K562 (cell line): Measurements from ENCODE around the gene ENTREP3. TPM values are rescaled to one million over a fixed set of nuclear protein-coding genes. Genes with fewer than 3 reads are reported as not detected.
A peak's percentile ranks its signal among the peaks of the same experiment; 100 is the strongest.

Source experiments
- CCAR2 ChIP-seq: fragments of 200-400 bp; formaldehyde crosslinking; IDR thresholded peaks from 2 replicates; pipeline ENCODE4 v1.6.1; 2017; ENCODE audit warnings: mild to moderate bottlenecking, low read depth, low read length
- EP400 ChIP-seq: fragments of 450-650 bp; IDR thresholded peaks from 2 replicates; pipeline ENCODE4 v1.6.1; 2017; ENCODE audit warnings: antibody characterized with exemption, mild to moderate bottlenecking, moderate library complexity
- MAFF ChIP-seq: IDR thresholded peaks from 2 replicates; pipeline ENCODE4 v1.6.1; 2012; ENCODE audit warnings: low read length, improper control_type of control experiment
- NFIX ChIP-seq: fragments of 250-450 bp; sonication (Bioruptor Pico); IDR thresholded peaks from 2 replicates; pipeline ENCODE4 v1.4.0; 2020; ENCODE audit warnings: low read depth, mild to moderate bottlenecking, moderate library complexity
- NFYB ChIP-seq: IDR thresholded peaks from 2 replicates; pipeline ENCODE4 v1.6.1; 2011; ENCODE audit warnings: mild to moderate bottlenecking, moderate library complexity; ENCODE audit not compliant: insufficient read length; ENCODE audit errors: extremely low read depth
- NR0B1 ChIP-seq: fragments of 450-650 bp; IDR thresholded peaks from one replicate; pipeline ENCODE4 v1.6.1; 2018; ENCODE audit warnings: mild to moderate bottlenecking, moderate library complexity; ENCODE audit not compliant: partially characterized antibody
- NR4A1 ChIP-seq, 2 experiments: fragments of 250-450 bp in 1 of 2; fragments of 450-650 bp in 1 of 2; sonication (Bioruptor Pico) in 1 of 2; IDR thresholded peaks; 2 replicates each; pipeline versions ENCODE4 v1.4.0 to v1.6.1; 2016 to 2020; ENCODE audit warnings: mild to moderate bottlenecking in 2 of 2, missing compliant biosample characterization in 1 of 2, missing genetic modification characterization in 1 of 2, moderate library complexity in 1 of 2
- PATZ1 ChIP-seq: fragments of 250-450 bp; sonication (Bioruptor Pico); IDR thresholded peaks from 2 replicates; pipeline ENCODE4 v1.5.0; 2020; ENCODE audit warnings: mild to moderate bottlenecking, borderline replicate concordance
- PTBP1 ChIP-seq: fragments of 200-400 bp; formaldehyde crosslinking; IDR thresholded peaks from 2 replicates; pipeline ENCODE4 v1.6.1; 2017; ENCODE audit warnings: low read depth, low read length
- ZNF212 ChIP-seq: fragments of 450-650 bp; formaldehyde crosslinking; IDR thresholded peaks from 2 replicates; pipeline ENCODE4 v1.4.0; 2020; ENCODE audit warnings: mild to moderate bottlenecking
- ZNF311 ChIP-seq: fragments of 250-450 bp; sonication (Bioruptor Pico); IDR thresholded peaks from 2 replicates; pipeline ENCODE4 v1.4.0; 2020; ENCODE audit warnings: mild to moderate bottlenecking, moderate library complexity
- ZNF324 ChIP-seq: fragments of 250-450 bp; sonication (Bioruptor Pico); IDR thresholded peaks from 2 replicates; pipeline ENCODE4 v1.4.0; 2020; ENCODE audit warnings: mild to moderate bottlenecking
- ZNF347 ChIP-seq: fragments of 450-650 bp; formaldehyde crosslinking; IDR thresholded peaks from 2 replicates; pipeline ENCODE4 v1.4.0; 2020; ENCODE audit warnings: low read depth, mild to moderate bottlenecking, moderate library complexity
- ZNF384 ChIP-seq: IDR thresholded peaks from 2 replicates; pipeline ENCODE4 v1.6.1; 2012; ENCODE audit warnings: low read depth, low read length, improper control_type of control experiment
- polyA plus RNA-seq, 8 experiments: library from polyadenylated mRNA; depleted of rRNA in 4 of 8; stranded (reverse) in 5 of 8; unstranded in 3 of 8; fragments of >200 nt; fragmentation: Nextera tagmentation in 2 of 8; fragmentation: Illumina TruSeq in 1 of 8; extraction: Ambion mirVana in 2 of 8; extraction: Trizol in 1 of 8; gene quantifications; 2 replicates each; pipeline versions ENCODE4 v1.2.1 to v1.2.3, GENCODE V29; 2011 to 2014; ENCODE audit warnings: inconsistent platforms in 1 of 8, missing spikeins in 1 of 8
- total RNA-seq, 7 experiments: library from RNA; depleted of rRNA in 6 of 7; stranded (reverse); fragments of >200 nt in 6 of 7; fragmentation: Illumina TruSeq in 2 of 7; extraction: Trizol in 2 of 7; gene quantifications; 2 replicates each; pipeline versions ENCODE4 v1.2.1 to v1.2.3, GENCODE V29; 2011 to 2021; ENCODE audit warnings: low replicate concordance in 1 of 7
- TF ChIP-seq, protein P1 (sequence below), 3 experiments: fragments of 200-800 bp in 1 of 3; fragments of 250-450 bp in 1 of 3; fragments of 450-650 bp in 1 of 3; sonication (Bioruptor Pico) in 1 of 3; sonication (Bioruptor generic) in 1 of 3; formaldehyde crosslinking in 1 of 3; IDR thresholded peaks; 2 replicates each; pipeline versions ENCODE4 v1.6.1 to v1.8.0; 2016 to 2022; ENCODE audit warnings: mild to moderate bottlenecking in 2 of 3, missing genetic modification characterization in 2 of 3, missing compliant biosample characterization in 1 of 3, moderate library complexity in 1 of 3
- TF ChIP-seq, protein P2 (sequence below), 2 experiments: fragments of 200-800 bp in 1 of 2; sonication (Bioruptor generic) in 1 of 2; sonication (generic) in 1 of 2; formaldehyde crosslinking in 1 of 2; IDR thresholded peaks in 1 of 2; conservative IDR thresholded peaks in 1 of 2; 2 replicates each; pipeline versions ENCODE4 v1.5.0 to v1.6.1; 2016 to 2020; ENCODE audit warnings: missing compliant biosample characterization in 1 of 2, missing genetic modification characterization in 1 of 2, missing genetic modification reagents in 1 of 2
- TF ChIP-seq, protein P3 (sequence below): fragments of 250-450 bp; sonication (Bioruptor Pico); IDR thresholded peaks from 2 replicates; pipeline ENCODE4 v1.6.1; 2021; ENCODE audit warnings: mild to moderate bottlenecking

ENTREP3 gene
- total and polyA plus RNA-seq, 9 of the 15 experiments (the other 6 are each of a cell fraction or from before 2014, with no cell fraction given) = 1.9 to 41.8 (median 5.9) TPM

GRCh38 chr1:155227261-155228095 lies 27.8 kb downstream of the ENTREP3 start (continued):
- TF ChIP-seq, protein P1, sequence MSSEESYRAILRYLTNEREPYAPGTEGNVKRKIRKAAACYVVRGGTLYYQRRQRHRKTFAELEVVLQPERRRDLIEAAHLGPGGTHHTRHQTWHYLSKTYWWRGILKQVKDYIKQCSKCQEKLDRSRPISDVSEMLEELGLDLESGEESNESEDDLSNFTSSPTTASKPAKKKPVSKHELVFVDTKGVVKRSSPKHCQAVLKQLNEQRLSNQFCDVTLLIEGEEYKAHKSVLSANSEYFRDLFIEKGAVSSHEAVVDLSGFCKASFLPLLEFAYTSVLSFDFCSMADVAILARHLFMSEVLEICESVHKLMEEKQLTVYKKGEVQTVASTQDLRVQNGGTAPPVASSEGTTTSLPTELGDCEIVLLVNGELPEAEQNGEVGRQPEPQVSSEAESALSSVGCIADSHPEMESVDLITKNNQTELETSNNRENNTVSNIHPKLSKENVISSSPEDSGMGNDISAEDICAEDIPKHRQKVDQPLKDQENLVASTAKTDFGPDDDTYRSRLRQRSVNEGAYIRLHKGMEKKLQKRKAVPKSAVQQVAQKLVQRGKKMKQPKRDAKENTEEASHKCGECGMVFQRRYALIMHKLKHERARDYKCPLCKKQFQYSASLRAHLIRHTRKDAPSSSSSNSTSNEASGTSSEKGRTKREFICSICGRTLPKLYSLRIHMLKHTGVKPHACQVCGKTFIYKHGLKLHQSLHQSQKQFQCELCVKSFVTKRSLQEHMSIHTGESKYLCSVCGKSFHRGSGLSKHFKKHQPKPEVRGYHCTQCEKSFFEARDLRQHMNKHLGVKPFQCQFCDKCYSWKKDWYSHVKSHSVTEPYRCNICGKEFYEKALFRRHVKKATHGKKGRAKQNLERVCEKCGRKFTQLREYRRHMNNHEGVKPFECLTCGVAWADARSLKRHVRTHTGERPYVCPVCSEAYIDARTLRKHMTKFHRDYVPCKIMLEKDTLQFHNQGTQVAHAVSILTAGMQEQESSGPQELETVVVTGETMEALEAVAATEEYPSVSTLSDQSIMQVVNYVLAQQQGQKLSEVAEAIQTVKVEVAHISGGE (CRISPR knock-in tag; IDR thresholded peaks at IDR 0.05) = no peak
- TF ChIP-seq NFYB = peak; percentile 86
- no peak for TF ChIP-seq NR0B1
- no peak for TF ChIP-seq MAFF
- TF ChIP-seq, protein P2, sequence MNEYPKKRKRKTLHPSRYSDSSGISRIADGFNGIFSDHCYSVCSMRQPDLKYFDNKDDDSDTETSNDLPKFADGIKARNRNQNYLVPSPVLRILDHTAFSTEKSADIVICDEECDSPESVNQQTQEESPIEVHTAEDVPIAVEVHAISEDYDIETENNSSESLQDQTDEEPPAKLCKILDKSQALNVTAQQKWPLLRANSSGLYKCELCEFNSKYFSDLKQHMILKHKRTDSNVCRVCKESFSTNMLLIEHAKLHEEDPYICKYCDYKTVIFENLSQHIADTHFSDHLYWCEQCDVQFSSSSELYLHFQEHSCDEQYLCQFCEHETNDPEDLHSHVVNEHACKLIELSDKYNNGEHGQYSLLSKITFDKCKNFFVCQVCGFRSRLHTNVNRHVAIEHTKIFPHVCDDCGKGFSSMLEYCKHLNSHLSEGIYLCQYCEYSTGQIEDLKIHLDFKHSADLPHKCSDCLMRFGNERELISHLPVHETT (CRISPR knock-in tag; conservative IDR thresholded peaks at IDR 0.05 in 1 of 2, IDR thresholded peaks at IDR 0.05 in 1 of 2) = peak in 1 of 2 experiments; percentile 51; a peak in 1 of 4 replicates
- no peak for TF ChIP-seq ZNF311 (CRISPR knock-in tag)
- TF ChIP-seq ZNF384 = no peak
- TF ChIP-seq NFIX (CRISPR knock-in tag) = no peak
- TF ChIP-seq PTBP1 = no peak
- no peak for TF ChIP-seq CCAR2
- TF ChIP-seq EP400 = peak; percentile 80
- no peak for TF ChIP-seq ZNF212 (CRISPR knock-in tag)
- 0 out of 2 replicates have a peak, but pooled peaks have one; percentile 68 for TF ChIP-seq NR4A1 (CRISPR knock-in tag; IDR thresholded peaks at IDR 0.05)
- TF ChIP-seq NR4A1 (tag; IDR thresholded peaks at IDR 0.05) = no peak; the same call in 1 of the 2 replicates
- TF ChIP-seq ZNF347 = no peak
- no peak for TF ChIP-seq ZNF324 (CRISPR knock-in tag)
- TF ChIP-seq PATZ1 (CRISPR knock-in tag) = no peak
- TF ChIP-seq, protein P3, sequence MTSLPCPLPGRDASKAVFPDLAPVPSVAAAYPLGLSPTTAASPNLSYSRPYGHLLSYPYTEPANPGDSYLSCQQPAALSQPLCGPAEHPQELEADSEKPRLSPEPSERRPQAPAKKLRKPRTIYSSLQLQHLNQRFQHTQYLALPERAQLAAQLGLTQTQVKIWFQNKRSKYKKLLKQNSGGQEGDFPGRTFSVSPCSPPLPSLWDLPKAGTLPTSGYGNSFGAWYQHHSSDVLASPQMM = no peak
